ENCODE data around the gene SGK1.

GRCh38 chr6:134254118-134254517, 63.8 kb downstream of the SGK1 start:
- TF ChIP-seq POLR2A (IDR thresholded peaks at IDR 0.05) (no peak), CTCF (IDR thresholded peaks at IDR 0.05) (no peak)
